Neural cell (in vitro differentiated cells): Measurements from ENCODE around the gene TMEM89.

ENCODE experiments used
- CTCF ChIP-seq: fragments of 450-650 bp; IDR thresholded peaks from 2 replicates; pipeline ENCODE4 v1.5.1; 2014; ENCODE audit warnings: antibody characterized with exemption, mild to moderate bottlenecking, moderate library complexity; ENCODE audit not compliant: poor library complexity, severe bottlenecking
- EP300 ChIP-seq: fragments of 450-650 bp; conservative IDR thresholded peaks from 2 replicates; pipeline ENCODE4 v1.6.1; 2014; ENCODE audit warnings: antibody characterized with exemption, mild to moderate bottlenecking, moderate library complexity; ENCODE audit not compliant: poor library complexity, severe bottlenecking
- RAD21 ChIP-seq: fragments of 450-650 bp; conservative IDR thresholded peaks from 2 replicates; pipeline ENCODE4 v1.6.1; 2014; ENCODE audit warnings: antibody characterized with exemption, mild to moderate bottlenecking, moderate library complexity
- REST ChIP-seq: IDR thresholded peaks from 2 replicates; pipeline ENCODE4 v1.6.1; 2012; ENCODE audit warnings: borderline replicate concordance
- TAF1 ChIP-seq: IDR thresholded peaks from 2 replicates; pipeline ENCODE4 v1.6.1; 2012; ENCODE audit warnings: low read depth

GRCh38 chr3:48642605-48643004, 21.0 kb upstream of the TMEM89 start:
- no peak for TF ChIP-seq REST
- no peak for TF ChIP-seq CTCF
- no peak for TF ChIP-seq TAF1
- TF ChIP-seq EP300, result no peak
- TF ChIP-seq RAD21, result no peak
